Large intestine (tissue), 3 donors: ENCODE measurements around the gene CMBL. TPM values are rescaled to one million over a fixed set of nuclear protein-coding genes. Genes with fewer than 3 reads are reported as not detected.
"Not testable (repeated sequence)": the region's sequence is repeated elsewhere in the genome, so short reads cannot be mapped to it uniquely, and the experiment has no call there.

Experiments used
- DNase-seq, 2 donors: peaks; one replicate each; pipeline versions ENCODE4 v3.0.0 to v3.0.0-alpha.2; 2013
- H3K27ac ChIP-seq: one replicate; pipeline ENCODE4 v1.5.1; 2013; ENCODE audit warnings: low read length
- H3K27me3 ChIP-seq: 2 replicates; pipeline ENCODE4 v1.6.1; 2013; ENCODE audit warnings: low read length; ENCODE audit not compliant: control insufficient read depth, insufficient read depth
- H3K36me3 ChIP-seq: 2 replicates; pipeline ENCODE4 v1.6.1; 2013; ENCODE audit warnings: low read length; ENCODE audit not compliant: control insufficient read depth, insufficient read depth
- H3K4me1 ChIP-seq: one replicate; pipeline ENCODE4 v1.6.1; 2013; ENCODE audit warnings: low read length; ENCODE audit not compliant: control insufficient read depth, insufficient read depth
- H3K4me3 ChIP-seq: one replicate; pipeline ENCODE4 v1.5.1; 2013; ENCODE audit warnings: low read length
- H3K9me3 ChIP-seq: one replicate; pipeline ENCODE4 v1.6.1; 2013; ENCODE audit warnings: mild to moderate bottlenecking, low read depth, low read length, moderate library complexity; ENCODE audit not compliant: control insufficient read depth
- WGBS: methylation state at CpG from one replicate; pipeline ENCODE4 v1.1.5; 2013; ENCODE audit warnings: low lambda C conversion rate; ENCODE audit not compliant: insufficient coverage; 5-methylcytosine and 5-hydroxymethylcytosine counted together
- polyA plus RNA-seq: library from polyadenylated mRNA; unstranded; fragments of 120-200 nt; gene quantifications from one replicate; pipeline ENCODE4 v1.2.1, GENCODE V29; 2013

Gene CMBL
- polyA plus RNA-seq, 1 donor = 61.2 TPM

- no peak for DNase-seq
Measured at GRCh38 chr5:10351199-10351905, 43.6 kb upstream of the CMBL start.

GRCh38 chr5:10348258-10348657, 40.6 kb upstream of the CMBL start:
- no peaks in the 10 kb centered on the region for H3K27me3 ChIP-seq
- H3K36me3 ChIP-seq = no peaks in the 10 kb centered on the region
- no CpG with 5 or more reads among the region's 2 CpGs for WGBS
- peaks cover 6% of the 10 kb centered on the region for H3K4me1 ChIP-seq
- H3K4me3 ChIP-seq = no peak overlapping the region
- H3K9me3 ChIP-seq = no peaks in the 10 kb centered on the region
- no peak overlapping the region for H3K27ac ChIP-seq
- DNase-seq = no peak

More at GRCh38 chr5:10351199-10351905, 43.6 kb upstream of the CMBL start:
- whole genome bisulfite sequencing = no CpG with 5 or more reads among the region's 6 CpGs
- Histone ChIP-seq H3K4me1 (peaks cover 6% of the 10 kb centered on the region), H3K4me3 (no peak overlapping the region), H3K27ac (no peak overlapping the region), H3K9me3 (no peaks in the 10 kb centered on the region), H3K27me3 (no peaks in the 10 kb centered on the region), H3K36me3 (no peaks in the 10 kb centered on the region)

GRCh38 chr5:10344461-10345106, 36.9 kb upstream of the CMBL start:
- WGBS = 100% methylated on average over 2 of the region's 5 CpGs
- not testable (repeated sequence) for H3K36me3 ChIP-seq, H3K27ac ChIP-seq, H3K9me3 ChIP-seq, DNase-seq, H3K27me3 ChIP-seq, H3K4me3 ChIP-seq, H3K4me1 ChIP-seq

GRCh38 chr5:10343486-10343885, 35.8 kb upstream of the CMBL start:
- Histone ChIP-seq H3K36me3 (no peaks in the 10 kb centered on the region), H3K9me3 (no peaks in the 10 kb centered on the region), H3K27ac (no peak overlapping the region), H3K27me3 (no peaks in the 10 kb centered on the region), H3K4me3 (no peak overlapping the region), H3K4me1 (no peaks in the 10 kb centered on the region)
- WGBS = no CpG with 5 or more reads among the region's 4 CpGs
- DNase-seq = no peak

GRCh38 chr5:10339958-10340357, 32.3 kb upstream of the CMBL start:
- H3K4me1 ChIP-seq = no peaks in the 10 kb centered on the region

GRCh38 chr5:10339058-10339811, 31.5 kb upstream of the CMBL start:
- H3K36me3 ChIP-seq = no peaks in the 10 kb centered on the region
- no peaks in the 10 kb centered on the region for H3K9me3 ChIP-seq
- no peaks in the 10 kb centered on the region for H3K4me1 ChIP-seq
- no peak overlapping the region for H3K4me3 ChIP-seq
- peak in 1 of 2 donors; percentile 27 for DNase-seq
- WGBS = 63% methylated on average over 3 of the region's 19 CpGs
- peaks cover 8% of the 10 kb centered on the region for H3K27me3 ChIP-seq
- no peak overlapping the region for H3K27ac ChIP-seq

More at GRCh38 chr5:10339958-10340357, 32.3 kb upstream of the CMBL start:
- Histone ChIP-seq H3K27me3 (peaks cover under 1% of the 10 kb centered on the region), H3K4me3 (no peak overlapping the region), H3K36me3 (no peaks in the 10 kb centered on the region), H3K27ac (no peak overlapping the region), H3K9me3 (no peaks in the 10 kb centered on the region)
- no peak for DNase-seq
- WGBS = no CpG with 5 or more reads among the region's 3 CpGs

GRCh38 chr5:10338686-10339057, 31.0 kb upstream of the CMBL start:
- DNase-seq = no peak
- Histone ChIP-seq H3K36me3 (no peaks in the 10 kb centered on the region), H3K27ac (no peak overlapping the region), H3K9me3 (no peaks in the 10 kb centered on the region), H3K4me3 (no peak overlapping the region), H3K4me1 (peaks cover 3% of the 10 kb centered on the region), H3K27me3 (peaks cover 12% of the 10 kb centered on the region)
- WGBS = no CpG with 5 or more reads among the region's 2 CpGs

- DNase-seq = no peak
Measured at GRCh38 chr5:10337986-10338385, 30.3 kb upstream of the CMBL start.

GRCh38 chr5:10337107-10337506, 29.4 kb upstream of the CMBL start:
- no peaks in the 10 kb centered on the region for H3K36me3 ChIP-seq
- H3K4me1 ChIP-seq = peaks cover 3% of the 10 kb centered on the region
- H3K4me3 ChIP-seq = no peak overlapping the region
- WGBS = 80% methylated on average over 1 of the region's 4 CpGs
- no peak overlapping the region for H3K27ac ChIP-seq
- H3K9me3 ChIP-seq = peaks cover 5% of the 10 kb centered on the region
- H3K27me3 ChIP-seq = peaks cover 23% of the 10 kb centered on the region
- peak in 1 of 2 donors; percentile 56 for DNase-seq

More at GRCh38 chr5:10337986-10338385, 30.3 kb upstream of the CMBL start:
- Histone ChIP-seq H3K4me3 (no peak overlapping the region), H3K36me3 (no peaks in the 10 kb centered on the region), H3K27me3 (peaks cover 18% of the 10 kb centered on the region), H3K4me1 (peaks cover 3% of the 10 kb centered on the region), H3K27ac (no peak overlapping the region), H3K9me3 (peaks cover 4% of the 10 kb centered on the region)
- 100% methylated on average over 1 of the region's 4 CpGs for WGBS

GRCh38 chr5:10335711-10336470, 28.2 kb upstream of the CMBL start:
- no peak for DNase-seq
- H3K4me1 ChIP-seq = peaks cover 3% of the 10 kb centered on the region
- peaks cover 5% of the 10 kb centered on the region for H3K9me3 ChIP-seq
- 100% methylated on average over 1 of the region's 14 CpGs for WGBS
- no peak overlapping the region for H3K4me3 ChIP-seq
- H3K36me3 ChIP-seq = no peaks in the 10 kb centered on the region
- peaks cover 29% of the 10 kb centered on the region for H3K27me3 ChIP-seq
- no peak overlapping the region for H3K27ac ChIP-seq
